SK-N-SH (cell line): ENCODE measurements around the gene SOS2. TPM values are rescaled to one million over a fixed set of nuclear protein-coding genes. Genes with fewer than 3 reads are reported as not detected.

Source experiments
- CTCF ChIA-PET: fragments of 300-600, 350-600 bp; formaldehyde crosslinking; extraction: SDS; loops from one replicate; lab custom pipeline; 2021; lab: Yijun Ruan, JAX
- POLR2A ChIA-PET: fragments of 350-600 bp; sonication (Branson Sonifier 250); formaldehyde crosslinking; extraction: SDS; loops from one replicate; lab custom pipeline; 2020; ENCODE audit warnings: antibody characterized with exemption, inconsistent platforms; lab: Yijun Ruan, JAX
- DNase-seq: peaks from one replicate; pipeline ENCODE4 v3.0.0; 2012
- H2AFZ ChIP-seq: fragments of 200-600 bp; sonication (generic); 2 replicates; pipeline ENCODE4 v1.8.1; 2016; ENCODE audit warnings: antibody characterized with exemption, mild to moderate bottlenecking, low read depth
- H3F3A ChIP-seq: fragments of 200-600 bp; sonication (generic); replicated peaks from 2 replicates; pipeline ENCODE3; 2016; ENCODE audit warnings: antibody characterized with exemption, mild to moderate bottlenecking; ENCODE audit not compliant: insufficient read depth
- H3K27ac ChIP-seq, 2 experiments: fragments of 200-500 bp in 1 of 2; fragments of 200-600 bp in 1 of 2; sonication (Bioruptor generic) in 1 of 2; sonication (generic), shearing (Covaris generic) in 1 of 2; 2 replicates each; pipeline versions ENCODE4 v1.5.1 to v1.6.1; 2014 to 2016; ENCODE audit warnings: low read depth in 2 of 2, inconsistent platforms in 1 of 2, low read length in 1 of 2, mild to moderate bottlenecking in 1 of 2, mixed read lengths in 1 of 2
- H3K27me3 ChIP-seq: fragments of 200-600 bp; sonication (generic), shearing (Covaris generic); 2 replicates; pipeline ENCODE4 v1.6.1; 2016; ENCODE audit warnings: mixed run types; ENCODE audit not compliant: insufficient read depth
- H3K36me3 ChIP-seq, 2 experiments: fragments of 200-500 bp in 1 of 2; fragments of 200-600 bp in 1 of 2; sonication (Bioruptor generic) in 1 of 2; sonication (generic) in 1 of 2; replicated peaks in 1 of 2; 2 replicates each; pipeline versions ENCODE3 to v1.5.1; 2014 to 2016; ENCODE audit warnings: low read length in 1 of 2, mild to moderate bottlenecking in 1 of 2; ENCODE audit not compliant: insufficient read depth in 2 of 2, control insufficient read depth in 1 of 2
- H3K4me1 ChIP-seq, 2 experiments: fragments of 200-500 bp in 1 of 2; fragments of 200-600 bp in 1 of 2; sonication (Bioruptor generic) in 1 of 2; sonication (generic), shearing (Covaris generic) in 1 of 2; 2 replicates each; pipeline versions ENCODE4 v1.5.1 to v1.6.1; 2014 to 2016; ENCODE audit warnings: low read depth in 1 of 2, low read length in 1 of 2, mixed run types in 1 of 2; ENCODE audit not compliant: insufficient read depth in 2 of 2, control insufficient read depth in 1 of 2
- H3K4me2 ChIP-seq: fragments of 200-600 bp; sonication (generic), shearing (Covaris generic); 2 replicates; pipeline ENCODE4 v1.6.1; 2017; ENCODE audit warnings: mixed run types
- H3K4me3 ChIP-seq, 2 experiments: fragments of 200-500 bp in 1 of 2; fragments of 200-600 bp in 1 of 2; sonication (Bioruptor generic) in 1 of 2; sonication (generic), shearing (Covaris generic) in 1 of 2; 2 replicates each; pipeline versions ENCODE4 v1.5.1 to v1.8.1; 2014 to 2016; ENCODE audit warnings: low read depth in 2 of 2, inconsistent platforms in 1 of 2, low read length in 1 of 2, mild to moderate bottlenecking in 1 of 2, mixed read lengths in 1 of 2, moderate library complexity in 1 of 2
- H3K79me2 ChIP-seq: fragments of 200-600 bp; sonication (generic); 2 replicates; pipeline ENCODE4 v1.8.1; 2017; ENCODE audit warnings: mild to moderate bottlenecking; ENCODE audit not compliant: insufficient read depth
- H3K9ac ChIP-seq: fragments of 200-600 bp; sonication (generic); 2 replicates; pipeline ENCODE4 v1.6.1; 2017; ENCODE audit warnings: mixed run types
- H3K9me2 ChIP-seq: fragments of 200-600 bp; sonication (generic); 2 replicates; pipeline ENCODE4 v1.6.1; 2017; ENCODE audit warnings: mixed run types
- H3K9me3 ChIP-seq: fragments of 200-600 bp; sonication (generic); 2 replicates; pipeline ENCODE4 v1.6.1; 2017; ENCODE audit warnings: mixed run types, mild to moderate bottlenecking, moderate library complexity
- H4K20me1 ChIP-seq: fragments of 200-600 bp; sonication (generic); 2 replicates; pipeline ENCODE4 v1.6.1; 2017; ENCODE audit warnings: mild to moderate bottlenecking, mixed run types; ENCODE audit not compliant: insufficient read depth
- CHD2 ChIP-seq: fragments of 150-350 bp; IDR thresholded peaks from 2 replicates; pipeline ENCODE4 v1.6.1; 2018; ENCODE audit warnings: low read length; ENCODE audit not compliant: partially characterized antibody
- CTCF ChIP-seq: fragments of 200-600 bp; sonication (generic); IDR thresholded peaks from 2 replicates; pipeline ENCODE4 v1.6.1; 2017; ENCODE audit warnings: antibody characterized with exemption, mild to moderate bottlenecking, moderate library complexity
- FOSL2 ChIP-seq: IDR thresholded peaks from 2 replicates; pipeline ENCODE4 v1.4.0; 2012; ENCODE audit warnings: low read depth, mild to moderate bottlenecking, moderate library complexity, borderline replicate concordance
- GABPA ChIP-seq: IDR thresholded peaks from 2 replicates; pipeline ENCODE4 v1.4.0; 2012; ENCODE audit warnings: low read depth, mild to moderate bottlenecking
- MXI1 ChIP-seq: IDR thresholded peaks from 2 replicates; pipeline ENCODE4 v1.6.1; 2012; ENCODE audit warnings: mild to moderate bottlenecking, low read depth, low read length, improper control_type of control experiment
- NFIC ChIP-seq: IDR thresholded peaks from 2 replicates; pipeline ENCODE4 v1.4.0; 2012; ENCODE audit warnings: borderline replicate concordance
- PBX3 ChIP-seq: IDR thresholded peaks from 2 replicates; pipeline ENCODE4; 2012
- TCF12 ChIP-seq: IDR thresholded peaks from 2 replicates; pipeline ENCODE4 v1.4.0; 2012
- USF1 ChIP-seq: IDR thresholded peaks from 2 replicates; pipeline ENCODE4 v1.4.0; 2012; ENCODE audit warnings: low read depth, borderline replicate concordance
- YY1 ChIP-seq: IDR thresholded peaks from 2 replicates; pipeline ENCODE4 v1.4.0; 2012; ENCODE audit warnings: low read depth, mild to moderate bottlenecking
- WGBS: methylation state at CpG from one replicate; pipeline ENCODE4 v1.1.6; 2017; ENCODE audit warnings: low lambda C conversion rate; 5-methylcytosine and 5-hydroxymethylcytosine counted together
- polyA plus RNA-seq, 3 experiments: library from polyadenylated mRNA; depleted of rRNA; stranded (reverse); fragments of >200 nt; gene quantifications; 2 replicates each; pipeline ENCODE4 v1.2.3, GENCODE V29; 2012
- TF ChIP-seq, protein P1 (sequence below): fragments of 150-350 bp; IDR thresholded peaks from 2 replicates; pipeline ENCODE4 v1.6.1; 2017; ENCODE audit warnings: antibody characterized with exemption, low read length, low read depth, borderline replicate concordance
- TF ChIP-seq, protein P2 (sequence below): IDR thresholded peaks from 2 replicates; pipeline ENCODE4 v1.4.0; 2012; ENCODE audit warnings: low read depth, borderline replicate concordance
- TF ChIP-seq, protein P3 (sequence below): fragments of 150-350 bp; IDR thresholded peaks from 2 replicates; pipeline ENCODE4 v1.6.1; 2016; ENCODE audit warnings: mild to moderate bottlenecking, low read depth, low read length

SOS2 gene
- polyA plus RNA-seq, 1 of the 3 experiments (the other 2 are of a cell fraction), result 6.2 TPM

DNA sequence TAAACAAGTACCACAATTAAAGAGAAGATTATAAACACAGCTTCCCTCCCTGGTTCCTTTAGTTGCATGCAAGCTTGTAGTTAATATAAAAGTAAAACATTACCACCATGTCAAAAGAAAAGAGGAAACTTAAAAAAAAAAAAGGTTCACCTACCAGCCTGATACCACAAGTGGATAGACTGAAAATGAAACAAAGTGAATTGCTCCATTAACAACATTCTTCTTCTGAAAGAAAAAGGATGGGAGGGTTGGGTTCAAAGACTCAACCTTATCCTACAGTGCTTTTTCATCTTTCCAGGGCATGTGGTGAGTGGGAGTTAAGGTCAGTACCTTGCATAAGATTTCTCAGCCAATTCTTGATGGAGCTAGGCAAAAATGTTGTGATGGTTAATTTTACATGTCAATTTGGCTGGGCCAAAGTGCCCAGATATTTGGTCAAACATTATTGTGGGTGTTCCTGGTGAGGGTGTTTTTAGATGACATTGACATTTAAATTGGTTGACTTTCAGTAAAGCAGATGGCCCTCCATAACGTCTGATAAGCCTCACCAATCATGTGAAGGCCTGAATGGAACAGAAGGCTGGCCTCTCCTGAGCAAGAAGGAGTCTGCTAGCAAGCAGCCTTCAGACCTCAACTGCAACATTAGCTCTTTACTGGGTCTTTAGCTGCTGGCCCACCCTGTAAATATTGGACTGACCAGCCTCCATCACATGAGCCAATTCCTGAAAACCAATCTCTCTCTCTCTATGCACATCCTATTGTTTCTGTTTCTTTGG is 143.8 kb downstream of the SOS2 start:
- H3K27me3 ChIP-seq, result no peaks in the 10 kb centered on the region
- H3K4me2 ChIP-seq, result no peak overlapping the region
- H3K4me1 ChIP-seq, result no peaks in the 10 kb centered on the region
- no peaks in the 10 kb centered on the region for H3K36me3 ChIP-seq
- H4K20me1 ChIP-seq, result no peaks in the 10 kb centered on the region
- H3K9me2 ChIP-seq, result no peaks in the 10 kb centered on the region
- no peak overlapping the region for H3K27ac ChIP-seq
- no peak overlapping the region for H3K9ac ChIP-seq
- no peak overlapping the region for H2AFZ ChIP-seq
- ChIA-PET CTCF (interaction anchor here (0.7 to 2.2 kb wide), 8 partner anchors 10 to 235 kb away, joined by 3 to 13 read pairs (median 3); partner anchors contain the start of gene NEMF), POLR2A (no interaction called here)
- peaks cover 10% of the 10 kb centered on the region for H3F3A ChIP-seq
- no peak for DNase-seq
- no peaks in the 10 kb centered on the region for H3K9me3 ChIP-seq
- H3K79me2 ChIP-seq, result no peaks in the 10 kb centered on the region
- WGBS, result 60% methylated on average over 1 of the region's 1 CpG
- TF ChIP-seq NFIC (no peak), USF1 (no peak), GABPA (no peak), CHD2 (no peak), TCF12 (no peak), FOSL2 (no peak), CTCF (no peak), MXI1 (no peak), PBX3 (no peak), YY1 (no peak)
- TF ChIP-seq, protein P1, sequence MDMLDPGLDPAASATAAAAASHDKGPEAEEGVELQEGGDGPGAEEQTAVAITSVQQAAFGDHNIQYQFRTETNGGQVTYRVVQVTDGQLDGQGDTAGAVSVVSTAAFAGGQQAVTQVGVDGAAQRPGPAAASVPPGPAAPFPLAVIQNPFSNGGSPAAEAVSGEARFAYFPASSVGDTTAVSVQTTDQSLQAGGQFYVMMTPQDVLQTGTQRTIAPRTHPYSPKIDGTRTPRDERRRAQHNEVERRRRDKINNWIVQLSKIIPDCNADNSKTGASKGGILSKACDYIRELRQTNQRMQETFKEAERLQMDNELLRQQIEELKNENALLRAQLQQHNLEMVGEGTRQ, result no peak
- TF ChIP-seq, protein P2, sequence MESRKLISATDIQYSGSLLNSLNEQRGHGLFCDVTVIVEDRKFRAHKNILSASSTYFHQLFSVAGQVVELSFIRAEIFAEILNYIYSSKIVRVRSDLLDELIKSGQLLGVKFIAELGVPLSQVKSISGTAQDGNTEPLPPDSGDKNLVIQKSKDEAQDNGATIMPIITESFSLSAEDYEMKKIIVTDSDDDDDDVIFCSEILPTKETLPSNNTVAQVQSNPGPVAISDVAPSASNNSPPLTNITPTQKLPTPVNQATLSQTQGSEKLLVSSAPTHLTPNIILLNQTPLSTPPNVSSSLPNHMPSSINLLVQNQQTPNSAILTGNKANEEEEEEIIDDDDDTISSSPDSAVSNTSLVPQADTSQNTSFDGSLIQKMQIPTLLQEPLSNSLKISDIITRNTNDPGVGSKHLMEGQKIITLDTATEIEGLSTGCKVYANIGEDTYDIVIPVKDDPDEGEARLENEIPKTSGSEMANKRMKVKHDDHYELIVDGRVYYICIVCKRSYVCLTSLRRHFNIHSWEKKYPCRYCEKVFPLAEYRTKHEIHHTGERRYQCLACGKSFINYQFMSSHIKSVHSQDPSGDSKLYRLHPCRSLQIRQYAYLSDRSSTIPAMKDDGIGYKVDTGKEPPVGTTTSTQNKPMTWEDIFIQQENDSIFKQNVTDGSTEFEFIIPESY, result no peak
- TF ChIP-seq, protein P3, sequence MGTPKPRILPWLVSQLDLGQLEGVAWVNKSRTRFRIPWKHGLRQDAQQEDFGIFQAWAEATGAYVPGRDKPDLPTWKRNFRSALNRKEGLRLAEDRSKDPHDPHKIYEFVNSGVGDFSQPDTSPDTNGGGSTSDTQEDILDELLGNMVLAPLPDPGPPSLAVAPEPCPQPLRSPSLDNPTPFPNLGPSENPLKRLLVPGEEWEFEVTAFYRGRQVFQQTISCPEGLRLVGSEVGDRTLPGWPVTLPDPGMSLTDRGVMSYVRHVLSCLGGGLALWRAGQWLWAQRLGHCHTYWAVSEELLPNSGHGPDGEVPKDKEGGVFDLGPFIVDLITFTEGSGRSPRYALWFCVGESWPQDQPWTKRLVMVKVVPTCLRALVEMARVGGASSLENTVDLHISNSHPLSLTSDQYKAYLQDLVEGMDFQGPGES, result no peak
- H3K4me3 ChIP-seq, result no peak overlapping the region
